ENCODE data around the gene INPP5A. TPM values are rescaled to one million over a fixed set of nuclear protein-coding genes. Genes with fewer than 3 reads are reported as not detected.

INPP5A gene
- total and polyA plus RNA-seq, 2 of the 13 experiments (the other 11 are each of a cell fraction or from before 2014, with no cell fraction given): 17.5 to 37.9 TPM

- 61% methylated on average over 12 of the region's 21 CpGs for WGBS (ENCODE audit: low lambda C conversion rate)
- ATAC-seq (peak; percentile 16), FAIRE-seq (no peak), DNase-seq (ENCODE audit: low spot score) (no peak)
- POLR2A ChIA-PET: no interaction called here
- Histone ChIP-seq H4K20me1 (ENCODE audit: insufficient read depth, low read length) (peaks cover 22% of the 10 kb centered on the region; the same call in 1 of the 2 replicates), H2AFZ (ENCODE audit: low read length) (no peak overlapping the region), H3K4me2 (ENCODE audit: low read depth, low read length) (peak overlapping the region; percentile 59), H3K79me2 (ENCODE audit: insufficient read depth, low read length) (peaks cover 3% of the 10 kb centered on the region), H3K27me3 (ENCODE audit: control insufficient read depth in 1 of 2, insufficient read depth in 2 of 2, low read length in 2 of 2) (no peaks in the 10 kb centered on the region), H3K4me3 (replicated peaks in 1 of 3; ENCODE audit: insufficient read depth in 1 of 3, low read depth in 2 of 3, low read length in 3 of 3) (peak overlapping the region in 1 of 3 experiments; percentile 38; a peak in 1 of 6 replicates), H3K27ac (ENCODE audit: extremely low read length, insufficient read depth, low read length) (no peak overlapping the region), H3K36me3 (replicated peaks in 1 of 2; ENCODE audit: control insufficient read depth in 1 of 2, insufficient read depth in 2 of 2, low read length in 2 of 2) (no peaks in the 10 kb centered on the region), H3K4me1 (ENCODE audit: insufficient read depth, low read length) (peaks cover 40% of the 10 kb centered on the region), H3K9me3 (ENCODE audit: low read length) (no peaks in the 10 kb centered on the region), H3K9ac (ENCODE audit: insufficient read depth, low read depth, low read length) (no peak overlapping the region)
- BruUV-seq (replicated peaks): no TSS peak
- CTCF ChIA-PET (ENCODE audit: low intra/inter-chr PET ratio, low total read pairs): interaction anchor here (1.3 kb wide), 1 partner anchor 117 kb away, joined by 4 read pairs; no protein-coding TSS in a partner anchor
- in situ Hi-C loops (cut with HindIII; ENCODE audit: extremely low pct_ligation_motif_present, low pct_unique_long_range_greater_than_20kb) (loop anchor here (5.0 kb wide), 1 partner anchor 118 kb away; no protein-coding TSS in a partner anchor), intact Hi-C loops (cut with micrococcal nuclease; ENCODE audit: unreplicated experiment) (loop anchor here (5.0 kb wide), 1 partner anchor 38 kb away; the partner anchor contains the start of gene INPP5A)
- TF ChIP-seq ZFP37 (CRISPR knock-in tag; IDR thresholded peaks at IDR 0.05; ENCODE audit: borderline replicate concordance): no peak
- no peak for TF ChIP-seq JUN (CRISPR knock-in tag; IDR thresholded peaks at IDR 0.05)
- peak; percentile 39; the same call in 1 of the 2 replicates for TF ChIP-seq RARA (CRISPR knock-in tag; IDR thresholded peaks at IDR 0.05)
- TF ChIP-seq ZNF687 (CRISPR knock-in tag; IDR thresholded peaks at IDR 0.05): peak; percentile 20; the same call in 1 of the 2 replicates
- no peak for TF ChIP-seq ZNF576 (CRISPR knock-in tag; IDR thresholded peaks at IDR 0.05)
- peak; percentile 55; the same call in 1 of the 2 replicates for TF ChIP-seq ZBTB38 (CRISPR knock-in tag; IDR thresholded peaks at IDR 0.05)
- TF ChIP-seq SRSF9 (IDR thresholded peaks at IDR 0.05; ENCODE audit: borderline replicate concordance, insufficient read depth, low read depth, low read length, poor library complexity, severe bottlenecking): no peak
- peak; percentile 90 for TF ChIP-seq ZBTB33 (CRISPR knock-in tag; IDR thresholded peaks at IDR 0.05)
- no peak for TF ChIP-seq ZNF101 (CRISPR knock-in tag; IDR thresholded peaks at IDR 0.05; ENCODE audit: borderline replicate concordance, low read depth)
- TF ChIP-seq MXD1 (CRISPR knock-in tag; IDR thresholded peaks at IDR 0.05): no peak
- no peak for TF ChIP-seq CHCHD3 (CRISPR knock-in tag; IDR thresholded peaks at IDR 0.05)
Observed at GRCh38 chr10:132575320-132576201, 38.0 kb downstream of the INPP5A start.

All from HepG2 (cell line).